Frontal cortex (tissue), 4 donors: ENCODE results near the gene CABP7. TPM values are rescaled to one million over a fixed set of nuclear protein-coding genes. Genes with fewer than 3 reads are reported as not detected.

Experiments
- DNase-seq, 2 donors: peaks; one replicate each; pipeline ENCODE4 v3.0.0; 2012; ENCODE audit warnings: low spot score in 2 of 2
- FAIRE-seq: peaks from 2 replicates; lab custom pipeline; 2012; peaks lifted over from hg19 to GRCh38; lab: Jason Lieb, UNC
- total RNA-seq: library from RNA; depleted of rRNA; stranded (reverse); fragments of >200 nt; gene quantifications from one replicate; pipeline ENCODE4 v1.2.3, GENCODE V29; 2014
- donor health status: control.
- donor health status: control.
- donor health status: control.

Gene CABP7
- total RNA-seq, 1 donor from 2014 or later = 1.6 TPM

GRCh38 chr22:29718949-29719898 is 579 bp upstream of the CABP7 start:
- no peak for DNase-seq
- FAIRE-seq = no peak

DNA sequence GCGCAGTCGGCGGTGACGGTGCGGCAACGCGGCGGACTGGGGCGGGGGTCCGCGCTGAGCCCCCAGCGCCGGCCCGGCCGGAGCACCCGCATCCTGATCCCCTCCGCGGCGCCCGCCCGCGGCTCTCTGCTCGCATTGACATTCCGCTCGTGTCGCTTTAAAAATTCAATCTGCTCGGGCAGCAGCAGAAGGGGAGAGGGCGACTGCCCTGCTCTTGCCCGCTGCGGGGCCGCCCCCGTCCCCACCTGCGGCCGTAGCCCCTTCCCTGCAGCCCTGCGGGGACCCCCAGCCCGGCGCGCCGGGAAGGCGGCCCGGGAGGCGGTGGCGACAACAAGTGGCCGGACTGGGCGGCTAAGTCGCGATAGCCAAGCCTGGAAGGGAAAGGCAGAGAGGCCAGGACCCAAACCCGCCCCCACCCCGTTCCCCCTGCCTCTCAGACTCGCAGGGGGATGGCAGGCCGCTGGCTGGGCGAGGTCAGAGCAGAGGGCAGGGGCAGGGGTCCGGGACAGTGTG is 1.1 kb downstream of the CABP7 start:
- DNase-seq = no peak

DNA sequence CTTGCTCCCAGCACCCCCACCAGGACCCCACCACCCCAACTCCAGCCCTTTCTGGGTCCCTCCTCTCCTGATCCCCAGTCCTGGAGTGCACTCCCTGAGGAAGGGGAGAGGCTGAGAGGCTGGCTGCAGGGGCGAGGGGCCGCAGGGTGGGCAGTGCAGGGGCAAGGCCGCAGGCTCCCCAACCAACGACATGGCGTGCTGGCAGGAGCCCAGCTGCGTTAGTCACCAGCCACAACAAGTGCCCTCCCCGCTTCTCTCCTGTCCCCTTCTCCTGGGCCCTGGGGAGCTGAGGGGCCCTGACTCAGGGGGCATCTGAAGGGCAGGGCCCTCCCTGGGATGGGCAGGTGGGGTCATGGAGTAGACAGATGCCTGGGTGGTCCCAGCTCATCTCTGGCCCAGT is 2.3 kb downstream of the CABP7 start:
- DNase-seq = no peak
- FAIRE-seq = no peak

More for the DNA sequence above, 1.1 kb downstream of the CABP7 start:
- FAIRE-seq = no peak

DNA sequence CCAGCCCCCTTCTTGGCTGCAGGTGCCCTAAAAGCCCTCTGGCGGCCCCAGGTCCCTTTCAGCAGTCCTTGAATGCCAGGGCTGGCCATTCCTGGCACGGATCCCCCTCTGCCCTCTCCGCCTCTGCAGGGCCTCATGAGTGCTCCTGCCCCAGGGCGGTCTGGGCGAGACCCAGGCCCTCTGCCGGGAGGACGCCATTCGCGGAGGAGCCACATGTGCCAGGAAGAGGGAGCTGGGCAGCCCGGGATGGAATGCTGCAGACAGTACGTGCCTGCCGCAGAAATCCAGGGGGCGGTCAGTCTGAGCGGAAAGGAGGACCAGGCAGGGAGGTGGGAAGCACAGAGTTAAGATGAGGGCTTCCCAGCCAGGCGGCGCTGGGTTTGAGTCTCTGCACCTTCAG is 2.8 kb downstream of the CABP7 start:
- FAIRE-seq (no peak), DNase-seq (no peak)

GRCh38 chr22:29723766-29724165 is 4.0 kb downstream of the CABP7 start:
- no peak for FAIRE-seq
- DNase-seq = no peak

GRCh38 chr22:29724843-29725242 is 5.0 kb downstream of the CABP7 start:
- no peak for FAIRE-seq
- no peak for DNase-seq

GRCh38 chr22:29726106-29726505 is 6.3 kb downstream of the CABP7 start:
- DNase-seq (no peak), FAIRE-seq (no peak)

GRCh38 chr22:29726512-29727130 is 6.8 kb downstream of the CABP7 start:
- FAIRE-seq (no peak), DNase-seq (no peak)

DNA sequence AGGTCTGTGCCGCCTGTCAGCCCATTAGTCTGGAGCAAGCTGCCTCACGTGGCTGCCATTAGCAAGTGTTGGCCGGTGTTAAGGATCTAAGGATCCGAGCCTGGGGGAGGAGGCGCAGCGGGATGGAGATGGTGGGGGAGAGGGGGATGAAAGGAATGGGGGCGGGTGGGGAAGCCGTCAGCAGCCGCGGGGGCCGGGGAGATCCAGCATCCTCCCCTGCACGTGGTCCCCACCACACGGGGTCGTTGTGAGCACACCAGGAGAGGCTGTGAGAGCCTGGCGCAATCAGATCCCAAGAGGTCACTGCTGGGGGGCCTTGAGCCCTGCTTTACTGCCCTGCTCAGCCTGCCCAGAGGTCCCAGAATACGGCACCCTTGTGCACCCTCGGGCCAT is 7.3 kb downstream of the CABP7 start:
- FAIRE-seq = no peak
- peak in 1 of 2 donors; percentile 79 for DNase-seq

GRCh38 chr22:29729161-29729560 is 9.4 kb downstream of the CABP7 start:
- FAIRE-seq = no peak
- no peak for DNase-seq

- no peak for DNase-seq
- no peak for FAIRE-seq
Measured at GRCh38 chr22:29731058-29731850, 11.5 kb downstream of the CABP7 start.

GRCh38 chr22:29732883-29733282 is 13.1 kb downstream of the CABP7 start:
- no peak for FAIRE-seq
- DNase-seq = no peak

GRCh38 chr22:29733362-29734201 is 13.8 kb downstream of the CABP7 start:
- FAIRE-seq (no peak), DNase-seq (no peak)

GRCh38 chr22:29734406-29734805 is 14.6 kb downstream of the CABP7 start:
- FAIRE-seq (no peak), DNase-seq (no peak)

DNA sequence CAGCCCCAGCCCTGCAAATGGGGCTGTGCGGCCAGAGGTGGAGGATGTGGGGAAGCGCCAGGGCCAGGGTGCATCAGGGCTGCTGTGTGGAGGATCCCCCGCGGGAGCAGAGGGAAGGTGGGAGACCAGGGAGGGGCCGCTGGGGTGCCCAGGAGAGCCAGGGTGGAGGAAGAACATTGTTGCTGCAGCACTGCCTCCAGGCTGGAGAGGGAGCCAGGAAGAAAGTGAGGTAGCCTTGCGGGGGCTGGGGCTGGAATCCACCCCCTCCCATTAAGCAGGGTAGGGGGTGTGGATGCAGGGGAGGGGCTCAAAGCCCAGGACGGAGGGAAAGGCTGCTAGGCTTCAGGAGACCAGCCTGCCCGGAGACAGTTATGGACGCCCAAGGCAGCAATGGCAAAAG is 15.0 kb downstream of the CABP7 start:
- DNase-seq (no peak), FAIRE-seq (no peak)

- DNase-seq = no peak
- no peak for FAIRE-seq
Measured at GRCh38 chr22:29735416-29735815, 15.6 kb downstream of the CABP7 start.

GRCh38 chr22:29737251-29738117 is 17.7 kb downstream of the CABP7 start:
- no peak for FAIRE-seq
- no peak for DNase-seq

DNA sequence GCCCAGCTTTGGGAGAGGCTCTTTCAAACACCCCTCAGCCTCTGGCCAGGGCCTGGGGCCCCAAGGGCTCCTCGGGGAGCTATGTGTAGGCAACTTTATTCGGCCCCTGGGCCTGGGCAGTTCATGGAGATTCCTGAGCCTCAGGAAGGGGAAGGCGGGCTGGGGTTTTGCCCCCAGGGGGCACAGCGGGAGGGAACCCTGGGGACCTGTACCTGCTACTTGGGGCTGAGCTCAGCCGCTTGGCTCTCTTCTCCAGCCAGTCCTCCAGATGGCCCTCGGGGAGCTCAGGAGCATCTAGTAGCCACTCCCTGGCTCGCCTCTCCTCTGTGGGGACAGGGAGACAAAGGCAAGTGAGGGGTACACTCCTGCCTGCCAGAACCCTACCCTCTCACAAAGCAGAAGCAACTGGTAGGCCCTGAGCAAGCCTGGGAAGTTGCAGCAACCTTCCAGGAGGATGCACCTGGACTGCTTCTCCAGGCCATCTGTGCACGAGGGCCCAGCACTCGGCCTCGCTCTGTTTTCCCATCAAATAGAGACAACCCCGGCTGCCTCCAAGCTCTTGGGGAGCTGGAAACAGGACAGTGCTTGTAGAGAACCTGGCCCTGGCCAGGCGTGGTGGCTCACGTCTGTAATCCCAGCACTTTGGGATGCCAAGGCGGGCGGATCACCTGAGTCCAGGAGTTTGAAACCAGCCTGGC is 18.5 kb downstream of the CABP7 start:
- DNase-seq = no peak
- FAIRE-seq = no peak
